Measurements from ENCODE around the gene ETS1.

- TF ChIP-seq POLR2AphosphoS5 (IDR thresholded peaks at IDR 0.05; ENCODE audit: borderline replicate concordance, low read depth, low read length) (no peak), FOXP2 (optimal IDR thresholded peaks at IDR 0.05; ENCODE audit: control extremely low read depth, extremely low read length, insufficient read depth) (no peak)
Observed at GRCh38 chr11:128455766-128456165, 131.6 kb downstream of the ETS1 start.

All from SK-N-MC (cell line).